Measurements from ENCODE around the gene ID4. TPM values are rescaled to one million over a fixed set of nuclear protein-coding genes. Genes with fewer than 3 reads are reported as not detected.

The ID4 gene
- total RNA-seq, 4 donors from 2014 or later = 0.36 to 5.8 (median 1.3) TPM

- Histone ChIP-seq H3K9me3 (no peaks in the 10 kb centered on the region), H3K27ac (no peak overlapping the region), H3K27me3 (no peaks in the 10 kb centered on the region), H3K36me3 (no peaks in the 10 kb centered on the region), H3K4me1 (no peaks in the 10 kb centered on the region), H3K4me3 (no peak overlapping the region)
- DNase-seq (no peak), ATAC-seq (no peak)
- in situ Hi-C loops (cut with MboI; ENCODE audit: low sequenced_read_pairs in 4 of 4) = loop anchor here in 2 of 4 donors (25.0 kb wide), 2 partner anchors 845 to 870 kb away; no protein-coding TSS in a partner anchor
- intact Hi-C loops (cut with DNase I; ENCODE audit: low total_unique reads) = no loop called here
- no peak for TF ChIP-seq POLR2A (IDR thresholded peaks at IDR 0.05)
- TF ChIP-seq, protein P1, sequence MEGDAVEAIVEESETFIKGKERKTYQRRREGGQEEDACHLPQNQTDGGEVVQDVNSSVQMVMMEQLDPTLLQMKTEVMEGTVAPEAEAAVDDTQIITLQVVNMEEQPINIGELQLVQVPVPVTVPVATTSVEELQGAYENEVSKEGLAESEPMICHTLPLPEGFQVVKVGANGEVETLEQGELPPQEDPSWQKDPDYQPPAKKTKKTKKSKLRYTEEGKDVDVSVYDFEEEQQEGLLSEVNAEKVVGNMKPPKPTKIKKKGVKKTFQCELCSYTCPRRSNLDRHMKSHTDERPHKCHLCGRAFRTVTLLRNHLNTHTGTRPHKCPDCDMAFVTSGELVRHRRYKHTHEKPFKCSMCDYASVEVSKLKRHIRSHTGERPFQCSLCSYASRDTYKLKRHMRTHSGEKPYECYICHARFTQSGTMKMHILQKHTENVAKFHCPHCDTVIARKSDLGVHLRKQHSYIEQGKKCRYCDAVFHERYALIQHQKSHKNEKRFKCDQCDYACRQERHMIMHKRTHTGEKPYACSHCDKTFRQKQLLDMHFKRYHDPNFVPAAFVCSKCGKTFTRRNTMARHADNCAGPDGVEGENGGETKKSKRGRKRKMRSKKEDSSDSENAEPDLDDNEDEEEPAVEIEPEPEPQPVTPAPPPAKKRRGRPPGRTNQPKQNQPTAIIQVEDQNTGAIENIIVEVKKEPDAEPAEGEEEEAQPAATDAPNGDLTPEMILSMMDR (IDR thresholded peaks at IDR 0.05 in 4 of 5, conservative IDR thresholded peaks at IDR 0.05 in 1 of 5) = no peak
Measured at GRCh38 chr6:19857139-19857538, 20.0 kb downstream of the ID4 start.

GRCh38 chr6:19857703-19858102 lies 20.5 kb downstream of the ID4 start:
- in situ Hi-C loops (cut with MboI; ENCODE audit: low sequenced_read_pairs in 4 of 4) = loop anchor here in 2 of 4 donors (25.0 kb wide), 2 partner anchors 845 to 870 kb away; no protein-coding TSS in a partner anchor
- DNase-seq (no peak), ATAC-seq (no peak)
- H3K27me3 ChIP-seq = no peaks in the 10 kb centered on the region
- intact Hi-C loops (cut with DNase I; ENCODE audit: low total_unique reads) = no loop called here
- no peaks in the 10 kb centered on the region for H3K9me3 ChIP-seq
- no peaks in the 10 kb centered on the region for H3K36me3 ChIP-seq
- no peak overlapping the region for H3K27ac ChIP-seq
- no peaks in the 10 kb centered on the region for H3K4me1 ChIP-seq
- H3K4me3 ChIP-seq = no peak overlapping the region
- TF ChIP-seq, protein P1 (IDR thresholded peaks at IDR 0.05 in 4 of 5, conservative IDR thresholded peaks at IDR 0.05 in 1 of 5) = no peak

DNA sequence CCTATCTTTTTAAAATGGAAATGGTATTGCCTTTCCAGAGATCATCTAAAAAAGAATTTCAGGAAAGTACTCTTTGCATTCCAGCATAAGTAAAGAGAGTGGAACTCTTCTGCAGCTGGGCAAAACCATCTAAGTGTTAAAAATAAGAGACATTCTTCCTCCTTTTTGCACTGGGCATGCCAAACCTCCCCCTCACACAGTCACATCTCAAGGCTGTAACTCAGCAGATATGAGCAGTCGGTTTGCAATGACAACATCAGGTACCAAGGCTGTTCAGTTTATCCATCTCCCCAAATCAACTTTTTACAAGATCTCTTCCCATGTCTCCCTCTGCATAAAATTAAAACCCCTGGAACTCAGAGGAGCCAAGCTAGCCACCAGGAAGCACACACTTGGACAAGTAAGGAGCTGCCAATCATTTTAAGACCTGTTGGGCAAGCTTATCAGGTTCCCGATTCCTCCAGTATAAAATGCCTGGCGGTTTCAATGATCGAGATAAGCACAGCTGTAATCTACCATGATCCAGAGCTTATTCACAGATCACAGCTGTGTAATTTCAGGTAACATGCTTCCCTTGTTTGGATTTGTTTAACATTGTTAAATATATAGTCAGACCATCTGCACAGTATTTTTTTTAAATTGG lies 23.2 kb downstream of the ID4 start:
- no peaks in the 10 kb centered on the region for H3K4me1 ChIP-seq
- intact Hi-C loops (cut with DNase I; ENCODE audit: low total_unique reads) (no loop called here), in situ Hi-C loops (cut with MboI; ENCODE audit: low sequenced_read_pairs in 4 of 4) (loop anchor here in 2 of 4 donors (25.0 kb wide), 2 partner anchors 848 to 873 kb away; no protein-coding TSS in a partner anchor)
- no peaks in the 10 kb centered on the region for H3K9me3 ChIP-seq
- H3K27me3 ChIP-seq = no peaks in the 10 kb centered on the region
- H3K27ac ChIP-seq = no peak overlapping the region
- no peak for TF ChIP-seq POLR2A (IDR thresholded peaks at IDR 0.05)
- TF ChIP-seq, protein P1 (IDR thresholded peaks at IDR 0.05 in 4 of 5, conservative IDR thresholded peaks at IDR 0.05 in 1 of 5) = no peak
- DNase-seq (no peak), ATAC-seq (no peak)
- H3K4me3 ChIP-seq = no peak overlapping the region
- H3K36me3 ChIP-seq = no peaks in the 10 kb centered on the region

DNA sequence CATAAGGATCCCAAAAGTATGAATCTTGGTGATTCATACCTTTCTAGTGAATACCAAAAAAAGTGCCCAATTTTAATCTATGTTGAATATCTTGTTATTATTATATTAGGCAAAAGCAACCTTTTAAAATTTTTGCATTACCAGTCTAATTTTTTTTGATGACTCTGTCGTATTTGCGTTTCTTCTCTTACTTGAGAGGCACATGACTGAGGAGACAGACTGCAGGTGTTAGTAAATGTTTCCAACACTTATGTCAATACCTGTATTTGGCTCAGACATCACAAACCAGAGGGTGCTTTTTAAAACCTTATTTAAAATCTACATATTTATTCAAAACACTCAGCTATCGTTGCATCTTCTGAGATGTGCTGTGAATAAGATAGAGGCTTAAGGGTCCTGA lies 27.1 kb downstream of the ID4 start:
- DNase-seq (no peak), ATAC-seq (no peak)
- intact Hi-C loops (cut with DNase I; ENCODE audit: low total_unique reads) = no loop called here
- H3K9me3 ChIP-seq = no peaks in the 10 kb centered on the region
- no peak overlapping the region for H3K27ac ChIP-seq
- H3K27me3 ChIP-seq = no peaks in the 10 kb centered on the region
- H3K4me3 ChIP-seq = no peak overlapping the region
- TF ChIP-seq, protein P1 (IDR thresholded peaks at IDR 0.05 in 4 of 5, conservative IDR thresholded peaks at IDR 0.05 in 1 of 5) = no peak
- TF ChIP-seq POLR2A (IDR thresholded peaks at IDR 0.05) = no peak
- no peaks in the 10 kb centered on the region for H3K4me1 ChIP-seq
- in situ Hi-C loops (cut with MboI; ENCODE audit: low sequenced_read_pairs in 4 of 4) = loop anchor here in 2 of 4 donors (25.0 kb wide), 2 partner anchors 852 to 877 kb away; no protein-coding TSS in a partner anchor
- no peaks in the 10 kb centered on the region for H3K36me3 ChIP-seq
